Measurements from ENCODE around the gene LDLRAD4.

LDLRAD4 gene

DNA sequence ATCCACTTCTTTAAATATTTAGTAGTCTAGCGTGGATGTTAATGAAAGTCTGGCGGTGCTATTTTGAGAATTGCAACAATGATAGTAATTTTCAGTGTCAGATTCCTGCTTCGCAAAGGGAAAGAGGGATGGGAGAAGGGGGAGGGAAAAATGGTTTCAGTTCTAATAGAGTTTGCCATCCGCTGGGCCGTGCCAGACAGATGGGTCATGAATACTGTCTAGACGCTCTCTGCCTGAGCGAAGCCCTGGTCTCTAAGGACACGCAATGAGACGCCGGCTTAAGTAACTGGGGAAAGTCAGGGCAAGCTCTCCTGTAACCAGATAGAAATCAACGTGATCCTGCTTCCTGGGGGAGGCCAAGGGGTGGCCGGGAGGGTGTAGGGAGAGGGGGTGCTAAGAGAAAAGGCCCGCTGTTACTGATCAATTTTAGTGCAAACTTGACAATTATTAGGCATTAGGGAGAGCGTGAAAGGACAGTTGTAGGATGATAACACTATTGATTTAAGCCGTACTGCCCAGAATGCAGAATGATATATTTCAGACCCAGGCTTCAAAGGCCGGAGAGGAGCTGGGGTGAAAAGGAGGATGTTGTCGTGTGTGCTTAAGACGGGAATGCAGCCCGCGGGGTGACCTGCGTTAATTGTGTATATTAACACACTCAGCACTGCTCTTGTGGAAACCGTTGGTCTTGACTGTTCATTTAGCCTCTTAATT lies 229.2 kb downstream of the LDLRAD4 start:
- no peaks in the 10 kb centered on the region for H3K9me3 ChIP-seq (ENCODE audit: control insufficient read depth in 1 of 2, low read length in 2 of 2)
- H3K9ac ChIP-seq (ENCODE audit: low read depth in 1 of 2, low read length in 2 of 2): no peak overlapping the region
- peaks cover 0 to 17% of the 10 kb centered on the region in 2 donors for H3K4me1 ChIP-seq (ENCODE audit: control insufficient read depth in 1 of 2, insufficient read depth in 2 of 2, low read length in 2 of 2)
- peaks cover 0 to 5% of the 10 kb centered on the region in 2 donors for H3K36me3 ChIP-seq (ENCODE audit: control insufficient read depth in 1 of 2, insufficient read depth in 2 of 2, low read length in 2 of 2)
- H3K4me3 ChIP-seq (ENCODE audit: low read depth in 1 of 2, low read length in 2 of 2): no peak overlapping the region
- no peak overlapping the region for H3K27ac ChIP-seq (ENCODE audit: low read depth, low read length)
- no peaks in the 10 kb centered on the region for H3K27me3 ChIP-seq (ENCODE audit: control insufficient read depth in 1 of 2, insufficient read depth in 2 of 2, low read length in 2 of 2)

- Histone ChIP-seq H3K9me3 (ENCODE audit: control insufficient read depth in 1 of 2, low read length in 2 of 2) (no peaks in the 10 kb centered on the region), H3K4me1 (ENCODE audit: control insufficient read depth in 1 of 2, insufficient read depth in 2 of 2, low read length in 2 of 2) (peaks cover 0 to 17% of the 10 kb centered on the region in 2 donors), H3K36me3 (ENCODE audit: control insufficient read depth in 1 of 2, insufficient read depth in 2 of 2, low read length in 2 of 2) (peaks cover 0 to 5% of the 10 kb centered on the region in 2 donors), H3K27ac (ENCODE audit: low read depth, low read length) (no peak overlapping the region), H3K9ac (ENCODE audit: low read depth in 1 of 2, low read length in 2 of 2) (no peak overlapping the region), H3K27me3 (ENCODE audit: control insufficient read depth in 1 of 2, insufficient read depth in 2 of 2, low read length in 2 of 2) (no peaks in the 10 kb centered on the region), H3K4me3 (ENCODE audit: low read depth in 1 of 2, low read length in 2 of 2) (no peak overlapping the region)
Observed at GRCh38 chr18:13448335-13448795, 229.8 kb downstream of the LDLRAD4 start.

GRCh38 chr18:13449651-13450050 lies 231.1 kb downstream of the LDLRAD4 start:
- no peak overlapping the region for H3K9ac ChIP-seq (ENCODE audit: low read depth in 1 of 2, low read length in 2 of 2)
- H3K27ac ChIP-seq (ENCODE audit: low read depth, low read length): no peak overlapping the region
- H3K36me3 ChIP-seq (ENCODE audit: control insufficient read depth in 1 of 2, insufficient read depth in 2 of 2, low read length in 2 of 2): peaks cover 0 to 5% of the 10 kb centered on the region in 2 donors
- no peaks in the 10 kb centered on the region for H3K9me3 ChIP-seq (ENCODE audit: control insufficient read depth in 1 of 2, low read length in 2 of 2)
- no peaks in the 10 kb centered on the region for H3K27me3 ChIP-seq (ENCODE audit: control insufficient read depth in 1 of 2, insufficient read depth in 2 of 2, low read length in 2 of 2)
- H3K4me1 ChIP-seq (ENCODE audit: control insufficient read depth in 1 of 2, insufficient read depth in 2 of 2, low read length in 2 of 2): peaks cover 0 to 17% of the 10 kb centered on the region in 2 donors
- no peak overlapping the region for H3K4me3 ChIP-seq (ENCODE audit: low read depth in 1 of 2, low read length in 2 of 2)

DNA sequence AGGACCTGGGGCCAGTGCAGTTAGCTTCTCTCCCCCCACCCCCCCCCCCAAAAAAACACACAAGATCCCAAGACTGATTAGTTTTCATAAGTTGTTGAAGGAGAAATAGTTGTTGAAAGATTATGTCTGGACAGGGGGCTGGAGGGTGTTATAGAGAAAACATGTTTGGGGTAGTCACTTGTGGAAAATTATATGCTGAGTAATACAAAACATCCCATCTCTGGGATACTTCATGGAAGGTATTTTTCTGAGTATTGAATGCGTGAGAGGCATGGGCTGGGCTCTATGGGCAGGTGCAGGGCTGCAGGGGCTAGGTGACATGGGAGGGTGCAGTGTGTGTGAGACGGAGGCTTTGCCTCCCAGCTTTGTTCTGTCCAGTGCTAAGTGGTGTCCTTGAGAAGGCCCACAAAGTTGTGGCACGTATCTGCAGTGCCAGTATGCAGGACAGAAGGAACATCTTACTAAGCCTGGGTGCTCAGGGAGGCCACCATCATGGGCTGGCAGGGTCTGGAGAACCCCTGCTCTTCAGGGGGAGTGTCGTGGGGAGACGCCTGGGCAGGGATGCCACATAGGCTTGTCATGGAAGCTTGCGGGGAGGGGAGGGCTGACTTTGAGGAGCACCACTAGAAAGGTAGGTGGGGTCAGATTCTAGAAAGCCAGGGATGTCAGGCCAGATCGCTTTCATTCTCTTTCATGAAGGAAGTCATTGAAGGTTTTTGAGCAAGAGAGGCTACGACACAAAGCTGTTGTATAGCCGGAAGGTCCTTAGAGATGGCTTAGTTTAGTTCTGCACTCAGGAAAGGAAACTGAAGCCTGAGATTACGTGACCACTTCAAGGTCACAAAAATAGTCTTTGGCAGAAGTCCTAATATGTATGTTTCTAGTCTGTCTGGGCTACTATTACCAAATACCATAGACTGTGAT lies 232.0 kb downstream of the LDLRAD4 start:
- peaks cover 0 to 17% of the 10 kb centered on the region in 2 donors for H3K4me1 ChIP-seq (ENCODE audit: control insufficient read depth in 1 of 2, insufficient read depth in 2 of 2, low read length in 2 of 2)

DNA sequence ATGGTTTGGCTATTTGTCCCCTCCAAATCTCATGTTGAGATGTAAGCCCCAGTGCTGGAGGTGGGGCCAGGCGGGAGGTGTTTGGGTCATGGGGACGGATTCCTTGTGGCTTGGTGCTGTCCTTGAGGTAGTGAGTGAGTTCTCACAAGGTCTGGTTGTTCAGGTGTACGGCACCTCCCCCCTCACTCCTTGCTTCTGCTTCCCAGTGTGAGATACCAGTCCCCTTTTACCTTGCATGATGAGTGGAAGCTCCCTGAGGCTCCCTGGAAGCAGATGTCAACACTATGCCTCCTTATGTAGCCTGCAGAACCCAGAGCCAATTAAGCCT lies 232.6 kb downstream of the LDLRAD4 start:
- Histone ChIP-seq H3K9me3 (ENCODE audit: control insufficient read depth in 1 of 2, low read length in 2 of 2) (no peaks in the 10 kb centered on the region), H3K27ac (ENCODE audit: low read depth, low read length) (no peak overlapping the region), H3K27me3 (ENCODE audit: control insufficient read depth in 1 of 2, insufficient read depth in 2 of 2, low read length in 2 of 2) (no peaks in the 10 kb centered on the region), H3K9ac (ENCODE audit: low read depth in 1 of 2, low read length in 2 of 2) (no peak overlapping the region), H3K4me1 (ENCODE audit: control insufficient read depth in 1 of 2, insufficient read depth in 2 of 2, low read length in 2 of 2) (peaks cover 0 to 11% of the 10 kb centered on the region in 2 donors), H3K36me3 (ENCODE audit: control insufficient read depth in 1 of 2, insufficient read depth in 2 of 2, low read length in 2 of 2) (no peaks in the 10 kb centered on the region), H3K4me3 (ENCODE audit: low read depth in 1 of 2, low read length in 2 of 2) (no peak overlapping the region)

More for the DNA sequence above, 232.0 kb downstream of the LDLRAD4 start:
- Histone ChIP-seq H3K9ac (ENCODE audit: low read depth in 1 of 2, low read length in 2 of 2) (no peak overlapping the region), H3K4me3 (ENCODE audit: low read depth in 1 of 2, low read length in 2 of 2) (no peak overlapping the region), H3K36me3 (ENCODE audit: control insufficient read depth in 1 of 2, insufficient read depth in 2 of 2, low read length in 2 of 2) (no peaks in the 10 kb centered on the region), H3K27me3 (ENCODE audit: control insufficient read depth in 1 of 2, insufficient read depth in 2 of 2, low read length in 2 of 2) (no peaks in the 10 kb centered on the region), H3K9me3 (ENCODE audit: control insufficient read depth in 1 of 2, low read length in 2 of 2) (no peaks in the 10 kb centered on the region), H3K27ac (ENCODE audit: low read depth, low read length) (no peak overlapping the region)

DNA sequence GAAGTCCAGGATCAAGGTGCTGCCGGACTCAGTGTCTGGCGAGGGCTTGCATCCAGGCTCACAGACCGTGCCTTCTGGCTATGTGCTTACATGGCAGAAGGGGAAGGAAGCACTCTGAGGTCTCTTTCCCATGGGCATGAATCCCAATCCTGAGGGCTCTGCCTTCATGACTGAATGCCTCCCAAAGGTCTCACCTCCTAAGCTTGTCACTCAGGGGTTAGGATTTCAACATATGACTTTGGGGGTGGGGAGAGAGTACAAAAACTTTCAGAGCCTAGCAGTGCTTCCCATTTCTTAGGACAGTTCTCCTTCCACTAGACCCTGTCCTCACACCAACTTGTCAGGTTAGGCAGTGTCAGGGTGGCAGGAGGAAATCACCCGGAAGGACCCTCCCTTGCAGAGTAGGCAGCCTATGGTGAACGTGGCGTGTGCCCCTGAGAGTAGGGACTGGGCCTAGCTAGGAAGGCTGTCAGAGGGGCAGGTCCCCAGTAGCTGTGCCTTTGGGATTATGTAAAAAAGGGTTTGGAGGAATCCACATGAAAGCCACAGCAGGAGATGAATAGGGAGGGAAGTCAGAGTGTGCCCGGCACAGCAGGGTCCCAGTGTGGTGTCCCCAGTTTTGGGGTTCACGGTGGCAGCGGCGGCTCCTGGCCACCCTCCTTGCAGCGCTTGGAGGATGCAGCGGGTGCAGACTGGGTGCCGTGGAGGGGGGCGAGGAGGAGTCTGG lies 233.3 kb downstream of the LDLRAD4 start:
- Histone ChIP-seq H3K9me3 (ENCODE audit: control insufficient read depth in 1 of 2, low read length in 2 of 2) (no peaks in the 10 kb centered on the region), H3K9ac (ENCODE audit: low read depth in 1 of 2, low read length in 2 of 2) (no peak overlapping the region), H3K4me3 (ENCODE audit: low read depth in 1 of 2, low read length in 2 of 2) (no peak overlapping the region), H3K4me1 (ENCODE audit: control insufficient read depth in 1 of 2, insufficient read depth in 2 of 2, low read length in 2 of 2) (peaks cover 0 to 11% of the 10 kb centered on the region in 2 donors), H3K27me3 (ENCODE audit: control insufficient read depth in 1 of 2, insufficient read depth in 2 of 2, low read length in 2 of 2) (no peaks in the 10 kb centered on the region), H3K36me3 (ENCODE audit: control insufficient read depth in 1 of 2, insufficient read depth in 2 of 2, low read length in 2 of 2) (no peaks in the 10 kb centered on the region), H3K27ac (ENCODE audit: low read depth, low read length) (no peak overlapping the region)

- Histone ChIP-seq H3K9ac (ENCODE audit: low read depth in 1 of 2, low read length in 2 of 2) (no peak overlapping the region), H3K4me1 (ENCODE audit: control insufficient read depth in 1 of 2, insufficient read depth in 2 of 2, low read length in 2 of 2) (peaks cover 0 to 11% of the 10 kb centered on the region in 2 donors), H3K27ac (ENCODE audit: low read depth, low read length) (no peak overlapping the region), H3K36me3 (ENCODE audit: control insufficient read depth in 1 of 2, insufficient read depth in 2 of 2, low read length in 2 of 2) (no peaks in the 10 kb centered on the region), H3K27me3 (ENCODE audit: control insufficient read depth in 1 of 2, insufficient read depth in 2 of 2, low read length in 2 of 2) (no peaks in the 10 kb centered on the region), H3K9me3 (ENCODE audit: control insufficient read depth in 1 of 2, low read length in 2 of 2) (no peaks in the 10 kb centered on the region), H3K4me3 (ENCODE audit: low read depth in 1 of 2, low read length in 2 of 2) (no peak overlapping the region)
Observed at GRCh38 chr18:13452388-13452811, 233.8 kb downstream of the LDLRAD4 start.

- Histone ChIP-seq H3K36me3 (ENCODE audit: control insufficient read depth in 1 of 2, insufficient read depth in 2 of 2, low read length in 2 of 2) (no peaks in the 10 kb centered on the region), H3K27ac (ENCODE audit: low read depth, low read length) (no peak overlapping the region), H3K27me3 (ENCODE audit: control insufficient read depth in 1 of 2, insufficient read depth in 2 of 2, low read length in 2 of 2) (no peaks in the 10 kb centered on the region), H3K4me1 (ENCODE audit: control insufficient read depth in 1 of 2, insufficient read depth in 2 of 2, low read length in 2 of 2) (peaks cover 0 to 11% of the 10 kb centered on the region in 2 donors), H3K4me3 (ENCODE audit: low read depth in 1 of 2, low read length in 2 of 2) (no peak overlapping the region), H3K9ac (ENCODE audit: low read depth in 1 of 2, low read length in 2 of 2) (no peak overlapping the region), H3K9me3 (ENCODE audit: control insufficient read depth in 1 of 2, low read length in 2 of 2) (no peaks in the 10 kb centered on the region)
Observed at GRCh38 chr18:13452871-13453680, 234.5 kb downstream of the LDLRAD4 start.

DNA sequence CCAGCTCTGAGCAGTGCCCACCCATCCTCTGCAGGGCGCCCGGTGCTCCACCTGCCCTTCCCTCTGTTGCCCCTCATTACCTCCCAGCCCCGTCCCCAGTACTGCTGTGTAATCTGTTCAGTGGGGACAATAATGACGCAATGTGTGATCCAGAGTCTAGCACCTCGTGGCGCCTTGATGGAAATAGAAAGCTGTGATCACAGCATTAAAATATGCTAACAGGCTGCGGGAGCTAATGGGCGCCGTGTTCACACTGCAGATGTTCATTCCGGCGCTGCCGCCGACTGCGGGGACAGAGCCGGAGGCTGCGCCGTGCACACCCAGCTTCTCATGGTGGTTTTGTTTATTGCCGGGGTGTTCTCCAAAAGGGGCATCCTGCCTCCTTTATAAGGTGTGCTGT lies 235.2 kb downstream of the LDLRAD4 start:
- H3K27me3 ChIP-seq (ENCODE audit: control insufficient read depth in 1 of 2, insufficient read depth in 2 of 2, low read length in 2 of 2): no peaks in the 10 kb centered on the region
- no peaks in the 10 kb centered on the region for H3K9me3 ChIP-seq (ENCODE audit: control insufficient read depth in 1 of 2, low read length in 2 of 2)
- H3K36me3 ChIP-seq (ENCODE audit: control insufficient read depth in 1 of 2, insufficient read depth in 2 of 2, low read length in 2 of 2): no peaks in the 10 kb centered on the region
- peaks cover 0 to 11% of the 10 kb centered on the region in 2 donors for H3K4me1 ChIP-seq (ENCODE audit: control insufficient read depth in 1 of 2, insufficient read depth in 2 of 2, low read length in 2 of 2)
- H3K27ac ChIP-seq (ENCODE audit: low read depth, low read length): no peak overlapping the region
- no peak overlapping the region for H3K9ac ChIP-seq (ENCODE audit: low read depth in 1 of 2, low read length in 2 of 2)
- H3K4me3 ChIP-seq (ENCODE audit: low read depth in 1 of 2, low read length in 2 of 2): no peak overlapping the region

Measured in duodenal mucosa (tissue), 2 donors.